ENCODE results near the gene PRDM5.
"Not testable (repeated sequence)": the region's sequence is repeated elsewhere in the genome, so short reads cannot be mapped to it uniquely, and the experiment has no call there.

PRDM5 gene

GRCh38 chr4:120692964-120693363, 229.6 kb downstream of the PRDM5 start:
- DNase-seq: no peak

- DNase-seq: no peak
These were observed 231.0 kb downstream of the PRDM5 start for GRCh38 chr4:120691536-120691935.

GRCh38 chr4:120691106-120691505, 231.4 kb downstream of the PRDM5 start:
- no peak for DNase-seq

- no peak for DNase-seq
These were observed 233.7 kb downstream of the PRDM5 start for GRCh38 chr4:120688791-120689190.

GRCh38 chr4:120685756-120686278, 236.7 kb downstream of the PRDM5 start:
- no peak for DNase-seq

- DNase-seq: no peak
These were observed 238.5 kb downstream of the PRDM5 start for GRCh38 chr4:120683897-120684540.

- no peak for DNase-seq
These were observed 239.5 kb downstream of the PRDM5 start for GRCh38 chr4:120682981-120683380.

- DNase-seq: no peak
These were observed 241.8 kb downstream of the PRDM5 start for GRCh38 chr4:120680647-120681228.

GRCh38 chr4:120673696-120674095, 248.8 kb downstream of the PRDM5 start:
- no peak for DNase-seq

GRCh38 chr4:120672558-120673147, 249.9 kb downstream of the PRDM5 start:
- DNase-seq: no peak

GRCh38 chr4:120672076-120672475, 250.4 kb downstream of the PRDM5 start:
- no peak for DNase-seq

- DNase-seq: no peak
These were observed 251.0 kb downstream of the PRDM5 start for GRCh38 chr4:120671538-120671937.

- no peak for DNase-seq
These were observed 255.4 kb downstream of the PRDM5 start for GRCh38 chr4:120667102-120667501.

GRCh38 chr4:120664851-120665250, 257.7 kb downstream of the PRDM5 start:
- no peak for DNase-seq

- no peak for DNase-seq
These were observed 262.8 kb downstream of the PRDM5 start for GRCh38 chr4:120659616-120660170.

- DNase-seq: no peak
These were observed 263.8 kb downstream of the PRDM5 start for GRCh38 chr4:120658772-120659171.

GRCh38 chr4:120653804-120654573, 268.5 kb downstream of the PRDM5 start:
- no peak for DNase-seq

- DNase-seq: not testable (repeated sequence)
These were observed 274.2 kb downstream of the PRDM5 start for GRCh38 chr4:120648336-120648735.

All from femur (tissue), 1 donor.